Measurements from ENCODE around the gene SFN.

SFN gene

DNA sequence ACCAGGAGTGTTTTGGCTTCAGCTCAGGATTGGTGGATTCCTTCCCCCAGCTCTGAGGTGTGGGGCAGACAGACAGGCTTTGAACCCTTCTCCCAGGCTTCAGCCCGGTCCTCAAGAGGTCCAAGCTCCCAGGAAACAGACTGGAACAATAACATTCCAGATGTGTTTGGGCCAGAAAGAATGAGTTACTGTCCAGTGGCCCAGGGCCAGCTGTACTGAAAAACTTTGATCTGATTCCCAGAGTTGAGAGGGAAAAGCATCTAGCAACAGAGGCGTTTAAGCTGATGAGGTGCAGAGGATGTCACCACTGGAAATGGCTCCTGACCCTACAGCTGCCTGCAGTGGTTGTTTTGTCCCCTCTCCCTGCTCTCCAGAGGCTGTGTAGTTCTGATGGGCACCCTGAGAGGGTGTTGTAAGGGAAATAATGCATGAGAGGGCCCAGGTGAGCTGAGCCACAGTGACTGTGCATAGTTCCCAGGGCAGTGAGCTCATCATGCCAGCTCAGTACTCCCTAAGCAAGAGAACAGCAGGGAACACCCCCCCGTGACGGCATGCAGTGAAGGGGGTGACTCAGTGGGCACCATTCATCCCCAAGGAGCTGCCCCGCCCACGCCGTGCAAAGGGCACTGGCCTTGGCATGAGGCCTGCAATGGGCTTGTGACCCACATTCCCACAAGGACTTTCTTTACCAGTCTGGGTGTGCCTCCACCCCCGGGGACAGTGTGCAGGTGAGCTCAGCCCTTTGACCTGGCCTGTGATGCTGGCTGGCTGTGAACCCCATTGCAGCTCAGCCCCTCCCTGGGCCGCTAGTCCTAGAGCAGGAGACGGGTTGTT lies 13.8 kb upstream of the SFN start:
- TF ChIP-seq EZH2phosphoT487 (IDR thresholded peaks at IDR 0.05; ENCODE audit: borderline replicate concordance) = no peak
- TF ChIP-seq, protein P1, sequence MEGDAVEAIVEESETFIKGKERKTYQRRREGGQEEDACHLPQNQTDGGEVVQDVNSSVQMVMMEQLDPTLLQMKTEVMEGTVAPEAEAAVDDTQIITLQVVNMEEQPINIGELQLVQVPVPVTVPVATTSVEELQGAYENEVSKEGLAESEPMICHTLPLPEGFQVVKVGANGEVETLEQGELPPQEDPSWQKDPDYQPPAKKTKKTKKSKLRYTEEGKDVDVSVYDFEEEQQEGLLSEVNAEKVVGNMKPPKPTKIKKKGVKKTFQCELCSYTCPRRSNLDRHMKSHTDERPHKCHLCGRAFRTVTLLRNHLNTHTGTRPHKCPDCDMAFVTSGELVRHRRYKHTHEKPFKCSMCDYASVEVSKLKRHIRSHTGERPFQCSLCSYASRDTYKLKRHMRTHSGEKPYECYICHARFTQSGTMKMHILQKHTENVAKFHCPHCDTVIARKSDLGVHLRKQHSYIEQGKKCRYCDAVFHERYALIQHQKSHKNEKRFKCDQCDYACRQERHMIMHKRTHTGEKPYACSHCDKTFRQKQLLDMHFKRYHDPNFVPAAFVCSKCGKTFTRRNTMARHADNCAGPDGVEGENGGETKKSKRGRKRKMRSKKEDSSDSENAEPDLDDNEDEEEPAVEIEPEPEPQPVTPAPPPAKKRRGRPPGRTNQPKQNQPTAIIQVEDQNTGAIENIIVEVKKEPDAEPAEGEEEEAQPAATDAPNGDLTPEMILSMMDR (conservative IDR thresholded peaks at IDR 0.05; ENCODE audit: low read length) = no peak
- Histone ChIP-seq H3K9me2 (replicated peaks; ENCODE audit: low read depth, low read length) (no peaks in the 10 kb centered on the region), H3F3A (ENCODE audit: low read depth) (no peaks in the 10 kb centered on the region), H3K79me2 (ENCODE audit: insufficient read depth, low read length) (no peaks in the 10 kb centered on the region), H3K9me3 (ENCODE audit: insufficient read depth, low read depth, low read length) (no peaks in the 10 kb centered on the region), H2AFZ (ENCODE audit: low read length) (no peak overlapping the region), H3K4me3 (ENCODE audit: low read length, poor library complexity, severe bottlenecking) (no peak overlapping the region), H3K4me2 (ENCODE audit: low read depth, low read length, poor library complexity, severe bottlenecking) (no peak overlapping the region), H3K9ac (ENCODE audit: low read depth, low read length, poor library complexity, severe bottlenecking) (no peak overlapping the region), H4K20me1 (ENCODE audit: insufficient read depth, low read length, poor library complexity, severe bottlenecking) (no peaks in the 10 kb centered on the region), H3K4me1 (ENCODE audit: insufficient read depth, low read length, poor library complexity, severe bottlenecking) (no peaks in the 10 kb centered on the region), H3K27me3 (ENCODE audit: insufficient read depth, low read length, poor library complexity, severe bottlenecking) (no peaks in the 10 kb centered on the region), H3K36me3 (ENCODE audit: insufficient read depth, low read length) (peaks cover 63% of the 10 kb centered on the region; the same call in 1 of the 2 replicates)

DNA sequence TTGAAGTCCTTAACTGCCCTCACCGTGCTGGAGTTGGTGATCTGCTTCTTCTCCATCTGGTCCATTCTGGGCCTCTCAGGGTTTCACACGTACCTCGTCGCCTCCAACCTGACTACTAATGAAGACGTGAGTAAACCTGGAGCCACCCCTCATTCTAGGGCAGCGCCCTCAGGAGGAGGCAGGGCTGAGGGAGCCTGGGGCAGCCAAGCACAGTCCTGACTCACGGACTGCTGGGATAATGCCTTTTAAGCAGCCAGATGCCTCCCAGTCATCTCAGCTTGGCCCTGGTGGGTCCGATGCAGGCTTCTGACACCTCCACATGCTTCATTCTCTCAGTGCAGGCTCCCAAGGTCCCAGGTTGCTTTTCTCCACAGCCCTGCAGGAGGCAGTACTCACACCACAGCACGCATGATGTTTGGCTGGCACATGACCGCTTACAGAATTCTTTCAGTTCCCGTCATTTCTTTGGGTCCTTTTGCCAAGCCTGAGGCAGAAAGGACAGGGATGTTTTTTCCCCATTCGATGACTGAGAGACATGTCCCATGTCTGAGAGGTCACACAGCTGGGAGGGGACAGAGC lies 11.8 kb upstream of the SFN start:
- H4K20me1 ChIP-seq (ENCODE audit: insufficient read depth, low read length, poor library complexity, severe bottlenecking) = no peaks in the 10 kb centered on the region
- H3K9ac ChIP-seq (ENCODE audit: low read depth, low read length, poor library complexity, severe bottlenecking) = no peak overlapping the region
- H3F3A ChIP-seq (ENCODE audit: low read depth) = no peaks in the 10 kb centered on the region
- H2AFZ ChIP-seq (ENCODE audit: low read length) = no peak overlapping the region
- no peaks in the 10 kb centered on the region for H3K4me1 ChIP-seq (ENCODE audit: insufficient read depth, low read length, poor library complexity, severe bottlenecking)
- H3K4me3 ChIP-seq (ENCODE audit: low read length, poor library complexity, severe bottlenecking) = no peak overlapping the region
- H3K36me3 ChIP-seq (ENCODE audit: insufficient read depth, low read length) = peaks cover 74% of the 10 kb centered on the region; the same call in 1 of the 2 replicates
- no peak for TF ChIP-seq EZH2phosphoT487 (IDR thresholded peaks at IDR 0.05; ENCODE audit: borderline replicate concordance)
- TF ChIP-seq, protein P1 (conservative IDR thresholded peaks at IDR 0.05; ENCODE audit: low read length) = no peak
- H3K79me2 ChIP-seq (ENCODE audit: insufficient read depth, low read length) = no peaks in the 10 kb centered on the region
- no peaks in the 10 kb centered on the region for H3K9me2 ChIP-seq (replicated peaks; ENCODE audit: low read depth, low read length)
- no peaks in the 10 kb centered on the region for H3K9me3 ChIP-seq (ENCODE audit: insufficient read depth, low read depth, low read length)
- no peak overlapping the region for H3K4me2 ChIP-seq (ENCODE audit: low read depth, low read length, poor library complexity, severe bottlenecking)
- no peaks in the 10 kb centered on the region for H3K27me3 ChIP-seq (ENCODE audit: insufficient read depth, low read length, poor library complexity, severe bottlenecking)

DNA sequence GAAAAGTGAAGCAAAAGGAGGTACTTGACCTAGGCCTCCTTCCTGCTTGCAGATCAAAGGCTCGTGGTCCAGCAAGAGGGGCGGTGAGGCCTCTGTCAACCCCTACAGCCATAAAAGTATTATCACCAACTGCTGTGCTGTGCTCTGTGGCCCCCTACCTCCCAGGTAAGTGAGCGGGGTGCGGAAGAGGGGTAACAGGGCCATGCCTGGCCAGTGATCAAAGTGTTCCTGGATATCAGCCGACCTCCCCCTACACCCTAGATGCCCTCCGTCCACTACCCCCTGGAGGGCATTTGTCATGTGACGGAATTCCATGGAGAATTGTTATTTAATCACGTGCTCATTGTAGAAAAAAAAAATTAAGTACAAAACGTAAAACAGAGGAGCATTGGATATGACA lies 10.2 kb upstream of the SFN start:
- TF ChIP-seq, protein P1 (conservative IDR thresholded peaks at IDR 0.05; ENCODE audit: low read length) = no peak
- TF ChIP-seq EZH2phosphoT487 (IDR thresholded peaks at IDR 0.05; ENCODE audit: borderline replicate concordance) = no peak
- H3F3A ChIP-seq (ENCODE audit: low read depth) = no peaks in the 10 kb centered on the region
- no peaks in the 10 kb centered on the region for H4K20me1 ChIP-seq (ENCODE audit: insufficient read depth, low read length, poor library complexity, severe bottlenecking)
- no peaks in the 10 kb centered on the region for H3K4me1 ChIP-seq (ENCODE audit: insufficient read depth, low read length, poor library complexity, severe bottlenecking)
- H3K79me2 ChIP-seq (ENCODE audit: insufficient read depth, low read length) = no peaks in the 10 kb centered on the region
- no peaks in the 10 kb centered on the region for H3K9me3 ChIP-seq (ENCODE audit: insufficient read depth, low read depth, low read length)
- peaks cover 72% of the 10 kb centered on the region; the same call in 1 of the 2 replicates for H3K36me3 ChIP-seq (ENCODE audit: insufficient read depth, low read length)
- no peaks in the 10 kb centered on the region for H3K9me2 ChIP-seq (replicated peaks; ENCODE audit: low read depth, low read length)
- no peak overlapping the region for H3K9ac ChIP-seq (ENCODE audit: low read depth, low read length, poor library complexity, severe bottlenecking)
- no peak overlapping the region for H3K4me2 ChIP-seq (ENCODE audit: low read depth, low read length, poor library complexity, severe bottlenecking)
- no peaks in the 10 kb centered on the region for H3K27me3 ChIP-seq (ENCODE audit: insufficient read depth, low read length, poor library complexity, severe bottlenecking)
- H2AFZ ChIP-seq (ENCODE audit: low read length) = no peak overlapping the region
- H3K4me3 ChIP-seq (ENCODE audit: low read length, poor library complexity, severe bottlenecking) = no peak overlapping the region

Measured in Loucy (cell line).